ENCODE data around the gene SULF2.

DNA sequence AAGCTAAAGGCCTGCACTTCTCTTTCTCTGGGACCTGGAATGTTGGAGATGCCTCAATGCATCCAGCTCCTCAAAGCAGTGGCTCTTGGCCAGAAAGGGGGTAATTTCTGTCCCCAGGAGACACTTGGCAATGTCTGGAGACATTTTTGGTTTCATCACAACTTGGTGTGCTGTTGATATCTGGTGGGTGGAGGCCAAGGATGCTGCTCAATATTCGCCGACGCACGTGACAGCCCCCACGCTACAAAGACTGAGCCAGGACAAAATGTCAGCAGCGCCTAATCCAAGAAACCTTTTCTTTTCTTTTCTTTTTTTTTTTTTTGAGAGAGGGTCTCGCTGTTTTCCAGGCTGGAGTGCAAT lies 79.8 kb downstream of the SULF2 start:
- TF ChIP-seq, protein P1, sequence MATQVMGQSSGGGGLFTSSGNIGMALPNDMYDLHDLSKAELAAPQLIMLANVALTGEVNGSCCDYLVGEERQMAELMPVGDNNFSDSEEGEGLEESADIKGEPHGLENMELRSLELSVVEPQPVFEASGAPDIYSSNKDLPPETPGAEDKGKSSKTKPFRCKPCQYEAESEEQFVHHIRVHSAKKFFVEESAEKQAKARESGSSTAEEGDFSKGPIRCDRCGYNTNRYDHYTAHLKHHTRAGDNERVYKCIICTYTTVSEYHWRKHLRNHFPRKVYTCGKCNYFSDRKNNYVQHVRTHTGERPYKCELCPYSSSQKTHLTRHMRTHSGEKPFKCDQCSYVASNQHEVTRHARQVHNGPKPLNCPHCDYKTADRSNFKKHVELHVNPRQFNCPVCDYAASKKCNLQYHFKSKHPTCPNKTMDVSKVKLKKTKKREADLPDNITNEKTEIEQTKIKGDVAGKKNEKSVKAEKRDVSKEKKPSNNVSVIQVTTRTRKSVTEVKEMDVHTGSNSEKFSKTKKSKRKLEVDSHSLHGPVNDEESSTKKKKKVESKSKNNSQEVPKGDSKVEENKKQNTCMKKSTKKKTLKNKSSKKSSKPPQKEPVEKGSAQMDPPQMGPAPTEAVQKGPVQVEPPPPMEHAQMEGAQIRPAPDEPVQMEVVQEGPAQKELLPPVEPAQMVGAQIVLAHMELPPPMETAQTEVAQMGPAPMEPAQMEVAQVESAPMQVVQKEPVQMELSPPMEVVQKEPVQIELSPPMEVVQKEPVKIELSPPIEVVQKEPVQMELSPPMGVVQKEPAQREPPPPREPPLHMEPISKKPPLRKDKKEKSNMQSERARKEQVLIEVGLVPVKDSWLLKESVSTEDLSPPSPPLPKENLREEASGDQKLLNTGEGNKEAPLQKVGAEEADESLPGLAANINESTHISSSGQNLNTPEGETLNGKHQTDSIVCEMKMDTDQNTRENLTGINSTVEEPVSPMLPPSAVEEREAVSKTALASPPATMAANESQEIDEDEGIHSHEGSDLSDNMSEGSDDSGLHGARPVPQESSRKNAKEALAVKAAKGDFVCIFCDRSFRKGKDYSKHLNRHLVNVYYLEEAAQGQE (IDR thresholded peaks at IDR 0.05; ENCODE audit: low read depth), result no peak
- no peak for TF ChIP-seq TAF1 (IDR thresholded peaks at IDR 0.05; ENCODE audit: low read depth)
- TF ChIP-seq EP300 (IDR thresholded peaks at IDR 0.05; ENCODE audit: borderline replicate concordance), result no peak
